NT2/D1 (cell line): ENCODE data around the gene HMGB3.

Source experiments
- SUZ12 ChIP-seq: IDR thresholded peaks from 2 replicates; pipeline ENCODE4 v1.6.1; 2011; ENCODE audit not compliant: insufficient read length, insufficient read depth; ENCODE audit errors: extremely low read depth
- ZNF274 ChIP-seq: IDR thresholded peaks from 2 replicates; pipeline ENCODE4 v1.6.1; 2011; ENCODE audit warnings: mild to moderate bottlenecking, low read depth, low read length

GRCh38 chrX:150935467-150935866 is 47.7 kb upstream of the HMGB3 start:
- TF ChIP-seq ZNF274 (no peak), SUZ12 (no peak)
